H9 (cell line): Measurements from ENCODE around the gene IL20RB. TPM values are rescaled to one million over a fixed set of nuclear protein-coding genes. Genes with fewer than 3 reads are reported as not detected.

Experiments used
- DNase-seq: peaks from one replicate; pipeline ENCODE4 v3.0.0-alpha.2; 2017
- H2AFZ ChIP-seq: one replicate; pipeline ENCODE4 v1.6.1; 2013; ENCODE audit warnings: mild to moderate bottlenecking, low read length, control low read depth, moderate library complexity
- H2AK5ac ChIP-seq: 2 replicates; pipeline ENCODE4 v1.6.1; 2013; ENCODE audit warnings: low read length, control low read depth, mixed read lengths; ENCODE audit not compliant: insufficient read length
- H2BK120ac ChIP-seq: one replicate; pipeline ENCODE4 v1.6.1; 2013; ENCODE audit warnings: low read depth, mild to moderate bottlenecking, low read length, control low read depth, inconsistent platforms; ENCODE audit not compliant: poor library complexity, severe bottlenecking
- H2BK12ac ChIP-seq: 2 replicates; pipeline ENCODE4 v1.6.1; 2013; ENCODE audit warnings: low read length, control low read depth, mixed read lengths, low read depth; ENCODE audit not compliant: insufficient read length
- H2BK15ac ChIP-seq: 2 replicates; pipeline ENCODE4 v1.6.1; 2013; ENCODE audit warnings: low read depth, low read length, control low read depth
- H2BK20ac ChIP-seq: one replicate; pipeline ENCODE4 v1.6.1; 2013; ENCODE audit warnings: low read depth, mild to moderate bottlenecking, low read length, control low read depth, inconsistent platforms; ENCODE audit not compliant: poor library complexity, severe bottlenecking
- H2BK5ac ChIP-seq: 2 replicates; pipeline ENCODE4 v1.6.1; 2013; ENCODE audit warnings: low read length, control low read depth, mixed read lengths; ENCODE audit not compliant: insufficient read length
- H3K14ac ChIP-seq: 2 replicates; pipeline ENCODE4 v1.6.1; 2013; ENCODE audit warnings: low read length, control low read depth; ENCODE audit not compliant: insufficient read depth
- H3K18ac ChIP-seq: 2 replicates; pipeline ENCODE4 v1.6.1; 2013; ENCODE audit warnings: low read depth, mild to moderate bottlenecking, mixed read lengths, low read length, control low read depth; ENCODE audit not compliant: insufficient read length
- H3K23ac ChIP-seq: 2 replicates; pipeline ENCODE4 v1.6.1; 2013; ENCODE audit warnings: low read length, control low read depth, mixed read lengths, low read depth; ENCODE audit not compliant: insufficient read length
- H3K23me2 ChIP-seq: 2 replicates; pipeline ENCODE4 v1.6.1; 2013; ENCODE audit warnings: low read depth, mild to moderate bottlenecking, mixed read lengths, low read length, control low read depth; ENCODE audit not compliant: insufficient read length, poor library complexity, severe bottlenecking
- H3K27ac ChIP-seq: 2 replicates; pipeline ENCODE4 v1.5.1; 2013; ENCODE audit warnings: low read length, control low read depth, mixed read lengths, low read depth; ENCODE audit not compliant: insufficient read length
- H3K27me3 ChIP-seq: 2 replicates; pipeline ENCODE4 v1.6.1; 2013; ENCODE audit warnings: low read length, control low read depth, inconsistent platforms; ENCODE audit not compliant: insufficient read depth
- H3K4ac ChIP-seq: 2 replicates; pipeline ENCODE4 v1.6.1; 2013; ENCODE audit warnings: low read depth, mild to moderate bottlenecking, control low read depth, inconsistent platforms, low read length, moderate library complexity
- H3K4me1 ChIP-seq: 2 replicates; pipeline ENCODE4 v1.6.1; 2013; ENCODE audit warnings: low read length, control low read depth, inconsistent platforms; ENCODE audit not compliant: insufficient read depth
- H3K4me2 ChIP-seq: 2 replicates; pipeline ENCODE4 v1.6.1; 2013; ENCODE audit warnings: low read length, control low read depth, mixed read lengths; ENCODE audit not compliant: insufficient read length, insufficient read depth
- H3K56ac ChIP-seq: 2 replicates; pipeline ENCODE4 v1.6.1; 2013; ENCODE audit warnings: low read depth, mild to moderate bottlenecking, mixed read lengths, low read length, control low read depth; ENCODE audit not compliant: insufficient read length
- H3K79me1 ChIP-seq: 2 replicates; pipeline ENCODE4 v1.6.1; 2013; ENCODE audit warnings: low read depth, mild to moderate bottlenecking, moderate library complexity, low read length, control low read depth, inconsistent platforms; ENCODE audit not compliant: insufficient read depth, poor library complexity, severe bottlenecking
- H3K79me2 ChIP-seq: 2 replicates; pipeline ENCODE4 v1.6.1; 2013; ENCODE audit warnings: low read length, control low read depth, inconsistent platforms; ENCODE audit not compliant: insufficient read depth
- H3K9ac ChIP-seq: 2 replicates; pipeline ENCODE4 v1.6.1; 2013; ENCODE audit warnings: low read length, control low read depth, mixed read lengths; ENCODE audit not compliant: insufficient read length; ENCODE audit errors: extremely low read depth
- H3K9me3 ChIP-seq: one replicate; pipeline ENCODE4 v1.6.1; 2013; ENCODE audit warnings: low read depth, low read length, inconsistent platforms; ENCODE audit not compliant: control insufficient read depth
- H3T11ph ChIP-seq: one replicate; pipeline ENCODE4 v1.6.1; 2013; ENCODE audit warnings: mild to moderate bottlenecking, low read length, control low read depth, inconsistent platforms
- H4K20me1 ChIP-seq: one replicate; pipeline ENCODE4 v1.6.1; 2013; ENCODE audit not compliant: control insufficient read depth, insufficient read length, insufficient read depth
- H4K5ac ChIP-seq: 2 replicates; pipeline ENCODE4 v1.6.1; 2013; ENCODE audit warnings: low read depth, mild to moderate bottlenecking, mixed read lengths, low read length, control low read depth; ENCODE audit not compliant: insufficient read length
- H4K8ac ChIP-seq: replicated peaks from 2 replicates; pipeline ENCODE4 v1.6.1; 2013; ENCODE audit warnings: low read length, control low read depth, mixed read lengths, low read depth; ENCODE audit not compliant: insufficient read length
- H4K91ac ChIP-seq: 2 replicates; pipeline ENCODE4 v1.6.1; 2013; ENCODE audit warnings: low read depth, mild to moderate bottlenecking, moderate library complexity, mixed read lengths, low read length, control low read depth; ENCODE audit not compliant: insufficient read length
- H3K27ac Mint-ChIP-seq, 3 experiments: 2 replicates in 2 of 3; 3 replicates in 1 of 3; pipeline ENCODE4 v1.8.0; 2020 to 2021; ENCODE audit warnings: mixed read lengths in 3 of 3, mild to moderate bottlenecking in 1 of 3, moderate library complexity in 1 of 3
- H3K27me3 Mint-ChIP-seq: 2 replicates; pipeline ENCODE4 v1.8.0; 2021; ENCODE audit warnings: low read depth, mild to moderate bottlenecking, moderate library complexity, mixed read lengths
- H3K36me3 Mint-ChIP-seq, 3 experiments: 2 replicates in 2 of 3; 3 replicates in 1 of 3; pipeline ENCODE4 v1.8.0; 2020 to 2021; ENCODE audit warnings: low read depth in 3 of 3, mixed read lengths in 3 of 3; ENCODE audit not compliant: insufficient read depth in 1 of 3
- H3K4me1 Mint-ChIP-seq, 2 experiments: 2 replicates each; pipeline ENCODE4 v1.8.0; 2020; ENCODE audit warnings: mixed read lengths in 2 of 2
- H3K4me3 Mint-ChIP-seq, 2 experiments: 2 replicates in 1 of 2; 3 replicates in 1 of 2; pipeline ENCODE4 v1.8.0; 2020 to 2021; ENCODE audit warnings: mild to moderate bottlenecking in 2 of 2, mixed read lengths in 2 of 2, moderate library complexity in 1 of 2
- H3K9me3 Mint-ChIP-seq, 2 experiments: 2 replicates in 1 of 2; 3 replicates in 1 of 2; pipeline ENCODE4 v1.8.0; 2020; ENCODE audit warnings: mild to moderate bottlenecking in 2 of 2, mixed read lengths in 2 of 2, moderate library complexity in 1 of 2
- WGBS: extraction: QIAGEN DNeasy Blood & Tissue Kit; methylation state at CpG from one replicate; pipeline ENCODE4 v1.1.7; 2013; ENCODE audit warnings: missing lambda C conversion rate, low lambda C conversion rate, mixed read lengths; ENCODE audit not compliant: insufficient read length; ENCODE audit errors: extremely low coverage; 5-methylcytosine and 5-hydroxymethylcytosine counted together
- total RNA-seq: library from RNA; stranded (reverse); gene quantifications from 2 replicates; pipeline ENCODE4 v1.2.1, GENCODE V29; 2021
- TF ChIP-seq, protein P1 (sequence below): fragments of 200-600 bp; sonication (generic); conservative IDR thresholded peaks from 3 replicates; pipeline ENCODE4 v1.8.0; 2021; ENCODE audit warnings: antibody characterized with exemption, mild to moderate bottlenecking

The IL20RB gene
- total RNA-seq, 1 experiment from 2014 or later, result 1.5 TPM

GRCh38 chr3:136929977-136930670 lies 27.7 kb upstream of the IL20RB start:
- Histone ChIP-seq H2BK15ac (no peak overlapping the region), H4K91ac (no peak overlapping the region), H3K4ac (no peak overlapping the region), H3K9ac (no peak overlapping the region), H3K56ac (no peak overlapping the region), H3K27me3 (no peaks in the 10 kb centered on the region), H3T11ph (no peak overlapping the region), H2AFZ (no peak overlapping the region), H3K23me2 (no peaks in the 10 kb centered on the region), H3K79me1 (no peaks in the 10 kb centered on the region), H3K9me3 (no peaks in the 10 kb centered on the region), H3K23ac (no peak overlapping the region), H2BK12ac (no peak overlapping the region), H2AK5ac (no peak overlapping the region), H2BK20ac (no peak overlapping the region), H3K79me2 (no peaks in the 10 kb centered on the region), H3K4me2 (no peak overlapping the region), H2BK120ac (no peak overlapping the region), H2BK5ac (no peak overlapping the region), H4K20me1 (no peaks in the 10 kb centered on the region), H4K5ac (no peak overlapping the region), H4K8ac (no peak overlapping the region), H3K14ac (no peak overlapping the region), H3K18ac (no peak overlapping the region), H3K4me1 (no peaks in the 10 kb centered on the region), H3K27ac (no peak overlapping the region)
- Mint-ChIP-seq H3K4me3 (no peak overlapping the region), H3K36me3 (peaks cover 13 to 24% (median 15%) of the 10 kb centered on the region in 3 experiments; a peak in 6 of 7 replicates), H3K4me1 (peaks cover 0 to 3% of the 10 kb centered on the region in 2 experiments; a peak in 2 of 4 replicates), H3K27ac (no peak overlapping the region), H3K9me3 (no peaks in the 10 kb centered on the region; a peak in 1 of 5 replicates), H3K27me3 (no peaks in the 10 kb centered on the region)
- no peak for DNase-seq
- no CpG with 5 or more reads among the region's 4 CpGs for WGBS
- TF ChIP-seq, protein P1, sequence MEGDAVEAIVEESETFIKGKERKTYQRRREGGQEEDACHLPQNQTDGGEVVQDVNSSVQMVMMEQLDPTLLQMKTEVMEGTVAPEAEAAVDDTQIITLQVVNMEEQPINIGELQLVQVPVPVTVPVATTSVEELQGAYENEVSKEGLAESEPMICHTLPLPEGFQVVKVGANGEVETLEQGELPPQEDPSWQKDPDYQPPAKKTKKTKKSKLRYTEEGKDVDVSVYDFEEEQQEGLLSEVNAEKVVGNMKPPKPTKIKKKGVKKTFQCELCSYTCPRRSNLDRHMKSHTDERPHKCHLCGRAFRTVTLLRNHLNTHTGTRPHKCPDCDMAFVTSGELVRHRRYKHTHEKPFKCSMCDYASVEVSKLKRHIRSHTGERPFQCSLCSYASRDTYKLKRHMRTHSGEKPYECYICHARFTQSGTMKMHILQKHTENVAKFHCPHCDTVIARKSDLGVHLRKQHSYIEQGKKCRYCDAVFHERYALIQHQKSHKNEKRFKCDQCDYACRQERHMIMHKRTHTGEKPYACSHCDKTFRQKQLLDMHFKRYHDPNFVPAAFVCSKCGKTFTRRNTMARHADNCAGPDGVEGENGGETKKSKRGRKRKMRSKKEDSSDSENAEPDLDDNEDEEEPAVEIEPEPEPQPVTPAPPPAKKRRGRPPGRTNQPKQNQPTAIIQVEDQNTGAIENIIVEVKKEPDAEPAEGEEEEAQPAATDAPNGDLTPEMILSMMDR, result no peak
